ENCODE results near the gene KLC1.
"Not testable (repeated sequence)": the region's sequence is repeated elsewhere in the genome, so short reads cannot be mapped to it uniquely, and the experiment has no call there.

The KLC1 gene

GRCh38 chr14:103626146-103626850 lies 2.7 kb upstream of the KLC1 start:
- DNase-seq: no peak

GRCh38 chr14:103627073-103628025 lies 1.7 kb upstream of the KLC1 start:
- no peak for DNase-seq

- DNase-seq: peak in 1 of 2 experiments; percentile 55
Observed at GRCh38 chr14:103628221-103628683, 759 bp upstream of the KLC1 start.

GRCh38 chr14:103629503-103630121 lies 601 bp downstream of the KLC1 start:
- no peak for DNase-seq

- DNase-seq: no peak
Observed at GRCh38 chr14:103630364-103631108, 1.5 kb downstream of the KLC1 start.

- no peak for DNase-seq
Observed at GRCh38 chr14:103633391-103633790, 4.4 kb downstream of the KLC1 start.

GRCh38 chr14:103634156-103634555 lies 5.1 kb downstream of the KLC1 start:
- DNase-seq: no peak

- no peak for DNase-seq
Observed at GRCh38 chr14:103638594-103638993, 9.6 kb downstream of the KLC1 start.

- DNase-seq: no peak
Observed at GRCh38 chr14:103641161-103641560, 12.2 kb downstream of the KLC1 start.

- no peak for DNase-seq
Observed at GRCh38 chr14:103646189-103646588, 17.2 kb downstream of the KLC1 start.

- no peak for DNase-seq
Observed at GRCh38 chr14:103649001-103649400, 20.0 kb downstream of the KLC1 start.

- no peak for DNase-seq
Observed at GRCh38 chr14:103650213-103650612, 21.2 kb downstream of the KLC1 start.

- DNase-seq: no peak
Observed at GRCh38 chr14:103651585-103651984, 22.6 kb downstream of the KLC1 start.

GRCh38 chr14:103652806-103653205 lies 23.8 kb downstream of the KLC1 start:
- DNase-seq: no peak

- DNase-seq: not testable (repeated sequence)
Observed at GRCh38 chr14:103653336-103653735, 24.3 kb downstream of the KLC1 start.

- no peak for DNase-seq
Observed at GRCh38 chr14:103653805-103654204, 24.8 kb downstream of the KLC1 start.

- no peak for DNase-seq
Observed at GRCh38 chr14:103654619-103655018, 25.6 kb downstream of the KLC1 start.

GRCh38 chr14:103656031-103656755 lies 27.2 kb downstream of the KLC1 start:
- DNase-seq: no peak

- no peak for DNase-seq
Observed at GRCh38 chr14:103656756-103657133, 27.7 kb downstream of the KLC1 start.

- no peak for DNase-seq
Observed at GRCh38 chr14:103657471-103657870, 28.5 kb downstream of the KLC1 start.

GRCh38 chr14:103659631-103660030 lies 30.6 kb downstream of the KLC1 start:
- no peak for DNase-seq

GRCh38 chr14:103662029-103662428 lies 33.0 kb downstream of the KLC1 start:
- no peak for DNase-seq

Data from SW 1271 (cell line).